ENCODE data around the gene KAT14. TPM values are rescaled to one million over a fixed set of nuclear protein-coding genes. Genes with fewer than 3 reads are reported as not detected.
A peak's percentile ranks its signal among the peaks of the same experiment; 100 is the strongest.

The KAT14 gene
- total RNA-seq, 6 donors from 2014 or later, result 7.3 to 13.8 (median 12.8) TPM

DNA sequence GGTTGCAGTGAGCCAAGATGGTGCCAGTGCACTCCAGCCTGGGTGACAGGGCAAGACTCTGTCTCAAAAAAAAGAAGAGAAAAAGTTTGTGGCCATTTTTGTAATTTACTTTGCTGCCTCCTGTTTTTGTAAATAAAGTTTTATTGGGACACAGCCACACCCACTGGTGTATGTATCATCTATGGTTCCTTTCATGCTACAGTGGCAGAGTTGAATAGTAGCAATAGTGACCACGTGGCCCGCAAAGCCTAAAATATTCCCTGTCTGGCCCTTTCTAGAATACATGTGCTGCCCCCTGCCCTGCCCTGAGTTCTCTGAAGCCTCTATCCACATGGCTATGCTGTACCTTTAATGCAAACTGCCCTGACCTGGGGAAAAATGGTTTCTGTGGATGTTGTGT lies 75.3 kb downstream of the KAT14 start:
- DNase-seq (no peak), ATAC-seq (ENCODE audit: low FRiP score in 2 of 2) (no peak)
- H3K27me3 ChIP-seq, result no peaks in the 10 kb centered on the region
- no peak overlapping the region for H3K27ac ChIP-seq
- no peak overlapping the region for H3K4me3 ChIP-seq
- TF ChIP-seq, protein P1, sequence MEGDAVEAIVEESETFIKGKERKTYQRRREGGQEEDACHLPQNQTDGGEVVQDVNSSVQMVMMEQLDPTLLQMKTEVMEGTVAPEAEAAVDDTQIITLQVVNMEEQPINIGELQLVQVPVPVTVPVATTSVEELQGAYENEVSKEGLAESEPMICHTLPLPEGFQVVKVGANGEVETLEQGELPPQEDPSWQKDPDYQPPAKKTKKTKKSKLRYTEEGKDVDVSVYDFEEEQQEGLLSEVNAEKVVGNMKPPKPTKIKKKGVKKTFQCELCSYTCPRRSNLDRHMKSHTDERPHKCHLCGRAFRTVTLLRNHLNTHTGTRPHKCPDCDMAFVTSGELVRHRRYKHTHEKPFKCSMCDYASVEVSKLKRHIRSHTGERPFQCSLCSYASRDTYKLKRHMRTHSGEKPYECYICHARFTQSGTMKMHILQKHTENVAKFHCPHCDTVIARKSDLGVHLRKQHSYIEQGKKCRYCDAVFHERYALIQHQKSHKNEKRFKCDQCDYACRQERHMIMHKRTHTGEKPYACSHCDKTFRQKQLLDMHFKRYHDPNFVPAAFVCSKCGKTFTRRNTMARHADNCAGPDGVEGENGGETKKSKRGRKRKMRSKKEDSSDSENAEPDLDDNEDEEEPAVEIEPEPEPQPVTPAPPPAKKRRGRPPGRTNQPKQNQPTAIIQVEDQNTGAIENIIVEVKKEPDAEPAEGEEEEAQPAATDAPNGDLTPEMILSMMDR (IDR thresholded peaks at IDR 0.05), result no peak
- TF ChIP-seq EP300 (IDR thresholded peaks at IDR 0.05), result no peak
- no peak for TF ChIP-seq POLR2AphosphoS5 (IDR thresholded peaks at IDR 0.05)
- TF ChIP-seq POLR2A (IDR thresholded peaks at IDR 0.05), result no peak
- whole genome bisulfite sequencing, 2 donors, result 89 to 94% methylated on average over 2 of the region's 2 CpGs
- no peaks in the 10 kb centered on the region for H3K9me3 ChIP-seq
- no peaks in the 10 kb centered on the region for H3K4me1 ChIP-seq
- no peaks in the 10 kb centered on the region for H3K36me3 ChIP-seq

DNA sequence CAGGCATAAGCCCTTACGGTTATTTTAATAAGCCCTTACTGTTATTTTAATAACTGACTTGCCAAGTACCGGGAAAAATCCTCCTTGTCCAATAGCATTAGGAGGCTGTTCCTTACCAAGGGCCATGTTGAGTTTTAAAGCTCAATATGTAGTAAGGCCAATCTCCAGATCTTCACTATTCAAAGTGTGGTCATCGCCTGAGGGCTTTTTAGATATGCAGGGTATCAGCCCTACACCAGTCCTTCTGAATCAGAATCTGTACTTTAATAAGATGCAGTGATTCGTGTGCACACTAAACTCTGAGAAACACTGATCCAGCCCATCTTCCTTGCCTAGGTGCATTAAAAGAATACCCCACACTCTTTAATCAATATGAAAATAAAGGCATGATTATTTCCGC lies 77.9 kb downstream of the KAT14 start:
- Histone ChIP-seq H3K27me3 (no peaks in the 10 kb centered on the region), H3K27ac (no peak overlapping the region), H3K4me1 (no peaks in the 10 kb centered on the region), H3K4me3 (no peak overlapping the region), H3K9me3 (no peaks in the 10 kb centered on the region), H3K36me3 (no peaks in the 10 kb centered on the region)
- ATAC-seq (ENCODE audit: low FRiP score in 2 of 2), result no peak
- no peak for TF ChIP-seq EP300 (IDR thresholded peaks at IDR 0.05)
- 91 to 94% methylated on average over 5 of the region's 5 CpGs for WGBS, 2 donors
- no peak for DNase-seq

DNA sequence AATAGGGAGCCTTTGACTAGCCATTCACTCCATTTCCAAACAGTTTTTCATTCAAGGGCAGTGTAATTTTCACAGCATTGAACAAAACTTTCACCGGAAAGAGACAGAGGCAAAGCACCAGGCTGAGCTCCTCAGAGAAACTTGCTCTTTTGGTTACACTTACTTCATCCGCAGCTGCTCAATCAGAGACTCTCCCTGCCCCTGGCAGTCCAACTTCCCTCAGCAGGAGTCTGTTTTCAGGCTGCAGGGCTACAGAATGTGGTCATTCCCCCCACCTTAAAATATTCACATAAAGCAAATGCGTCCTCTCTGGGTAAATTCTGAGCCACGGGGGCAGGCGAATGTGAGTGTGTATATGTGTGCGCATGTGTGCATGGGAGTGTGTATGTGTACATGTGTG lies 80.6 kb downstream of the KAT14 start:
- no peaks in the 10 kb centered on the region for H3K4me1 ChIP-seq
- DNase-seq (no peak), ATAC-seq (ENCODE audit: low FRiP score in 2 of 2) (no peak)
- H3K27ac ChIP-seq, result no peak overlapping the region
- no peak overlapping the region for H3K4me3 ChIP-seq
- H3K36me3 ChIP-seq, result no peaks in the 10 kb centered on the region
- 85 to 94% methylated on average over 6 of the region's 6 CpGs for WGBS, 2 donors
- H3K27me3 ChIP-seq, result no peaks in the 10 kb centered on the region
- TF ChIP-seq EP300 (IDR thresholded peaks at IDR 0.05), result no peak
- TF ChIP-seq POLR2A (IDR thresholded peaks at IDR 0.05), result no peak
- no peak for TF ChIP-seq POLR2AphosphoS5 (IDR thresholded peaks at IDR 0.05)
- TF ChIP-seq, protein P1 (IDR thresholded peaks at IDR 0.05), result no peak
- H3K9me3 ChIP-seq, result no peaks in the 10 kb centered on the region

DNA sequence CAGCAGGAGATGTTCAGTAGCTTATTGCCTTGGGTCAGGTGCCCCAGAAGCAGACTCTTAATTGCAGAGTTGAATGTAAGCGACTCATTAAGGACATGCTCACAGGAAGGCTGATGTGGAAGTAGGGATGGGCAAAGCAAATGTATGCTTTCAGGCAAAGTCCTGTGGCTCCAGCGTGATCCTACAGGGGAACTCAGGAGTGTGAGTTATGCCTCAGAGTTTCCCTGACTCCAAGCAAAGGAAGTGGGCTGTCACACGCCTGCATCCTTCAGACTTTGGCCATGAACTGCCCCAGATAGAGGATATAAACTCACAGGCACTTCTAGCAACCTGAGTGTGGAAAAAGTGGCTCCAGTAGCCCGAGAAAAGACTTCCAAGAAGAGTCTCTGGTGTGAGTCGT lies 85.7 kb downstream of the KAT14 start:
- ATAC-seq (ENCODE audit: low FRiP score in 2 of 2) (no peak), DNase-seq (no peak)
- H3K27me3 ChIP-seq, result no peaks in the 10 kb centered on the region
- no peak overlapping the region for H3K27ac ChIP-seq
- H3K36me3 ChIP-seq, result no peaks in the 10 kb centered on the region
- H3K4me3 ChIP-seq, result no peak overlapping the region
- H3K4me1 ChIP-seq, result peaks cover 4 to 10% (median 5%) of the 10 kb centered on the region in 4 donors
- H3K9me3 ChIP-seq, result no peaks in the 10 kb centered on the region
- 73 to 77% methylated on average over 5 of the region's 5 CpGs for WGBS, 2 donors
- TF ChIP-seq, protein P1 (IDR thresholded peaks at IDR 0.05), result no peak
- no peak for TF ChIP-seq EP300 (IDR thresholded peaks at IDR 0.05)
- TF ChIP-seq POLR2AphosphoS5 (IDR thresholded peaks at IDR 0.05), result no peak
- no peak for TF ChIP-seq POLR2A (IDR thresholded peaks at IDR 0.05)

DNA sequence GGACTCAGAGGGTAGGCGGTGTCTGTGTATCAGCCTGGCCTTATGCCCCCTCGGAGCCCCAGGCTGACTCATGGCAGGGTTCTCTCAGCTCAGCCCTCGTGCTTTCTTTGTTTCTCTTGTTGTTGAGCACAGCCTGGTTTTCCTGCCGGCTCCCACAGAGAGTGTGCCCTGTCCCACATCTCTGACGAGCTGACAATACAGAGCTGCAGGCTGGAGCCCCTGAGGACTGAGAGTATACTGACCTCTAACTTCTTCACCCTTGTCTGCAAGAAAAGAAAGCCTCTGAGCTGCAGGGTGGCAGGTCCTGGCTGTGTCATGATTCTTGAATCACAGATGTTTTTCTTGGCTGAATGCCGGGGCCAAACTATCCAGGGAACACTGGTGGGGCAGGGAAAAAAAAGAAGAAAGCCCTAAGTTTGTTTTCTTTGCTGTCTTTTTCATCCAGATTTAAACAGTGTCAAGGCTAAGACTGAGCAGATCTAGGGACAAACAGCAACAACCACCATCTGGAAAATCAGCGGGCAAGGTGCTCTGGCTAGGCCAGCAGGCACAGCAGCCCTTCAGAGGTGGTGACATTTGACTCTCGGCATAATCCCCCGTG lies 87.4 kb downstream of the KAT14 start:
- no peaks in the 10 kb centered on the region for H3K36me3 ChIP-seq
- H3K4me3 ChIP-seq, result no peak overlapping the region
- ATAC-seq (ENCODE audit: low FRiP score in 2 of 2), result peak; percentile 51 to 80
- H3K4me1 ChIP-seq, result peaks cover 4 to 10% (median 5%) of the 10 kb centered on the region in 4 donors
- no peak overlapping the region for H3K27ac ChIP-seq
- no peaks in the 10 kb centered on the region for H3K9me3 ChIP-seq
- 27 to 29% methylated on average over 8 to 9 of the region's 9 CpGs for WGBS, 2 donors
- no peaks in the 10 kb centered on the region for H3K27me3 ChIP-seq
- TF ChIP-seq POLR2A (IDR thresholded peaks at IDR 0.05) (no peak), POLR2AphosphoS5 (IDR thresholded peaks at IDR 0.05) (no peak), EP300 (IDR thresholded peaks at IDR 0.05) (no peak)
- TF ChIP-seq, protein P1 (IDR thresholded peaks at IDR 0.05), result no peak
- DNase-seq, result no peak
